ENCODE measurements around the gene ERBB4.
"Not testable (repeated sequence)": the region's sequence is repeated elsewhere in the genome, so short reads cannot be mapped to it uniquely, and the experiment has no call there.

ERBB4 gene

GRCh38 chr2:212042562-212042961 is 496.0 kb downstream of the ERBB4 start:
- no peak for DNase-seq

GRCh38 chr2:212037062-212037461 is 501.5 kb downstream of the ERBB4 start:
- no peak for DNase-seq

- DNase-seq, result no peak
Measured at GRCh38 chr2:212034841-212035585, 503.6 kb downstream of the ERBB4 start.

GRCh38 chr2:212033888-212034287 is 504.7 kb downstream of the ERBB4 start:
- no peak for DNase-seq

- no peak for DNase-seq
Measured at GRCh38 chr2:212032536-212033219, 505.9 kb downstream of the ERBB4 start.

GRCh38 chr2:212032032-212032431 is 506.6 kb downstream of the ERBB4 start:
- DNase-seq, result no peak

GRCh38 chr2:212030709-212031108 is 507.9 kb downstream of the ERBB4 start:
- DNase-seq, result no peak

GRCh38 chr2:212028798-212029394 is 509.7 kb downstream of the ERBB4 start:
- no peak for DNase-seq

- no peak for DNase-seq
Measured at GRCh38 chr2:212027681-212028628, 510.6 kb downstream of the ERBB4 start.

GRCh38 chr2:212024040-212024439 is 514.6 kb downstream of the ERBB4 start:
- DNase-seq, result no peak

GRCh38 chr2:212022966-212023365 is 515.6 kb downstream of the ERBB4 start:
- DNase-seq, result no peak

- no peak for DNase-seq
Measured at GRCh38 chr2:212021947-212022346, 516.7 kb downstream of the ERBB4 start.

- DNase-seq, result no peak
Measured at GRCh38 chr2:212015588-212015987, 523.0 kb downstream of the ERBB4 start.

GRCh38 chr2:212013626-212014025 is 525.0 kb downstream of the ERBB4 start:
- no peak for DNase-seq

GRCh38 chr2:212010305-212010704 is 528.3 kb downstream of the ERBB4 start:
- not testable (repeated sequence) for DNase-seq

- DNase-seq, result no peak
Measured at GRCh38 chr2:212007972-212008371, 530.6 kb downstream of the ERBB4 start.

GRCh38 chr2:212005085-212005671 is 533.4 kb downstream of the ERBB4 start:
- DNase-seq, result no peak

- no peak for DNase-seq
Measured at GRCh38 chr2:212001325-212001724, 537.3 kb downstream of the ERBB4 start.

GRCh38 chr2:211996857-211997256 is 541.7 kb downstream of the ERBB4 start:
- no peak for DNase-seq

GRCh38 chr2:211994806-211995205 is 543.8 kb downstream of the ERBB4 start:
- DNase-seq, result no peak

GRCh38 chr2:211990335-211990734 is 548.3 kb downstream of the ERBB4 start:
- DNase-seq, result no peak

GRCh38 chr2:211986313-211986712 is 552.3 kb downstream of the ERBB4 start:
- DNase-seq, result no peak

GRCh38 chr2:211985393-211985792 is 553.2 kb downstream of the ERBB4 start:
- DNase-seq, result no peak
